Mesodermal cell (in vitro differentiated cells): Measurements from ENCODE around the gene EFTUD2.

Experiments used
- H3K27ac ChIP-seq: 2 replicates; pipeline ENCODE4 v1.7.0; 2013; ENCODE audit warnings: mild to moderate bottlenecking, low read depth, low read length, moderate library complexity; ENCODE audit not compliant: severe bottlenecking
- H3K36me3 ChIP-seq: 2 replicates; pipeline ENCODE4 v1.7.1; 2013; ENCODE audit warnings: mild to moderate bottlenecking, low read length, moderate library complexity; ENCODE audit not compliant: control insufficient read depth, insufficient read depth
- H3K4me1 ChIP-seq: one replicate; pipeline ENCODE4 v1.7.1; 2013; ENCODE audit warnings: mild to moderate bottlenecking, low read length; ENCODE audit not compliant: insufficient read depth, control insufficient read depth, poor library complexity, severe bottlenecking
- H3K4me3 ChIP-seq: 2 replicates; pipeline ENCODE4 v1.7.0; 2013; ENCODE audit warnings: low read length, control low read depth, mild to moderate bottlenecking; ENCODE audit not compliant: insufficient read depth, poor library complexity, severe bottlenecking; ENCODE audit errors: extremely low read depth
- H3K9me3 ChIP-seq: 2 replicates; pipeline ENCODE4 v1.7.1; 2013; ENCODE audit warnings: mild to moderate bottlenecking, low read length, moderate library complexity; ENCODE audit not compliant: control insufficient read depth
- WGBS, 2 experiments: methylation state at CpG; one replicate each; pipeline ENCODE4 v1.1.5; 2013; ENCODE audit warnings: missing lambda C conversion rate in 2 of 2; ENCODE audit not compliant: insufficient coverage in 2 of 2; 5-methylcytosine and 5-hydroxymethylcytosine counted together

Gene EFTUD2

GRCh38 chr17:44933824-44934744 is 34.8 kb upstream of the EFTUD2 start:
- H3K9me3 ChIP-seq = peaks cover 3% of the 10 kb centered on the region
- no peaks in the 10 kb centered on the region for H3K4me1 ChIP-seq
- no peak overlapping the region for H3K4me3 ChIP-seq
- no peak overlapping the region for H3K27ac ChIP-seq
- peaks cover 82% of the 10 kb centered on the region for H3K36me3 ChIP-seq
- WGBS, 2 experiments = 96 to 99% methylated on average over 31 to 32 of the region's 34 CpGs

DNA sequence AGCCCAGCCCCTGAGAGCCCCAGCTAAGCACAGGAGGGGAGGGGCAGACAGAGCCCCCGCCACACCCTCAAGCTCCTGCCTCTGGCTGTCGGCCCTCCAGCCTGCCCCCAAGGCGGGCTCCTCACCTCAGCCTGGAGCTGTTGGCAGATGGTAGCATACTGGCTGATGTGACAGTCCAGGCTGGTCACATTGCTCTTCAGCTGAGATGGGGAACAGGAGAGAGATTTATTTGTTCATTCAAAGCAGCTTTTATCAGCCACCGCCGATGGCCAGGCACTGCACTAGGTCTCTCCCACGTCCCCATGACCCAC is 33.5 kb upstream of the EFTUD2 start:
- Histone ChIP-seq H3K27ac (no peak overlapping the region), H3K4me1 (no peaks in the 10 kb centered on the region), H3K4me3 (no peak overlapping the region), H3K36me3 (peaks cover 83% of the 10 kb centered on the region), H3K9me3 (no peaks in the 10 kb centered on the region)
- 92 to 96% methylated on average over 3 to 6 of the region's 6 CpGs for whole genome bisulfite sequencing, 2 experiments

GRCh38 chr17:44932096-44932786 is 33.0 kb upstream of the EFTUD2 start:
- Histone ChIP-seq H3K4me3 (no peak overlapping the region), H3K36me3 (peaks cover 87% of the 10 kb centered on the region), H3K27ac (no peak overlapping the region), H3K4me1 (no peaks in the 10 kb centered on the region), H3K9me3 (no peaks in the 10 kb centered on the region)
- 95 to 100% methylated on average over 6 to 8 of the region's 8 CpGs for WGBS, 2 experiments

DNA sequence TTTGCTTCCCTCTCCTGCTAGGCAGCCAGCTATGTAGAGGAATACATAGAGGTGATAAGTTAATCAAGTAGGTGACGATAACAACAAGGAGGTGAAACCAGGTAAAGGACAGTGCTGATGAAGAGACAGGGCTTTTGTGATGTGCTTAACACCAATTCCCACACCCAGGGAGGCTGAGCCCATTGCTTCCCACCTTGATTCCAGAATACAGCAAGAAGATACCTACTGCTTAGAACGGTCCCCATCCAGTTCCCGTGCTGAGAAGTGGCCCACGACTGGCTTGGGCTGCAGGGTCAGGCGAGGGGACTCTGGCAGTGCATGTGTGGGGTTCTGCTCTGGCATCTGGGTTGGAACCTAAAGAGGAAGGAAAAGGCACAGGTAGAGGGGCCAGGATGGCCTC is 32.1 kb upstream of the EFTUD2 start:
- H3K4me3 ChIP-seq = no peak overlapping the region
- H3K27ac ChIP-seq = no peak overlapping the region
- 89 to 95% methylated on average over 4 of the region's 5 CpGs for WGBS, 2 experiments
- H3K9me3 ChIP-seq = no peaks in the 10 kb centered on the region
- no peaks in the 10 kb centered on the region for H3K4me1 ChIP-seq
- H3K36me3 ChIP-seq = peaks cover 96% of the 10 kb centered on the region

DNA sequence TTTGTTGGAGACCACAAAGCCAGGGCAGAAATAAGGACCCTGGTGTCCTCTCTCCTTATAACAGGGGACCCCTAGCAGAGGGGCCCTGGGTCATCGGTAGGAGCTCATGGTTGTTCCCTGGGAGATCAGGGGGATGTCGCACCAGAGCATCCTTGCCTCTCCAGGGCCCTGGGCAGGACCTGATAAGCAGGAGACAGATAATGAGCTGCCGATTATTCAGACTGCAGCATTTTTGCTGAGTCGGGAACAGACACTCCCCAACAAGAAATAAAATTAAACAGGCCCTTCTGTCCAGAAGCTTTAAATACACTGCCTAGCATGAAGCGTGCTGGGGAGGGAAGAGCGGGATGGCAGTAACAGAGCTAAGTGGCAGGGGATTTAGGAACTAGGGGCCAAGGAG is 31.4 kb upstream of the EFTUD2 start:
- Histone ChIP-seq H3K4me3 (no peak overlapping the region), H3K9me3 (no peaks in the 10 kb centered on the region), H3K27ac (no peak overlapping the region), H3K4me1 (no peaks in the 10 kb centered on the region), H3K36me3 (peaks cover 96% of the 10 kb centered on the region)
- WGBS, 2 experiments = 89 to 94% methylated on average over 4 of the region's 6 CpGs

- WGBS, 2 experiments = 87 to 97% methylated on average over 7 of the region's 7 CpGs
- no peaks in the 10 kb centered on the region for H3K4me1 ChIP-seq
- no peak overlapping the region for H3K4me3 ChIP-seq
- peaks cover 81% of the 10 kb centered on the region for H3K36me3 ChIP-seq
- no peak overlapping the region for H3K27ac ChIP-seq
- no peaks in the 10 kb centered on the region for H3K9me3 ChIP-seq
Observed at GRCh38 chr17:44928950-44929720, 29.9 kb upstream of the EFTUD2 start.

DNA sequence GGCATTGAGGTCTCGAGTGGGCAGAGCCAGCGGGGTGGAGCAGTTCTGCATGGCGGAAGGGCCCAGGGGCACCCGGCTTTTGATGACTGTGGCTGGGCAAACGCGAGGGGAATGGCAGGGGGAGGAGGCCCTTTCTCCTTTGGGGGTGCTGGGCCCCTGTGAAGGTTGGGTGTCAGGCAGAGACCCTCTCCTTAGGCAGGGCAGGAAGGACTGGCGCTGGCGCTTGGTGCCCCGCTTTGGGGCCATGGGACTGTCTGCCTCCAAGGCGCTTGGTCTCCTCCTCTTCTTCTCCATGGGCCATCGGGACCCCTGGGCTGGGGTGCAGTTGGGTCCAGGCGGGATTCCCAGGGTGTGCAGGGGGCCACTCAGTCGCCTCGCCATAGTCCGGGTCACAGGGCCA is 28.9 kb upstream of the EFTUD2 start:
- Histone ChIP-seq H3K4me1 (no peaks in the 10 kb centered on the region), H3K36me3 (peaks cover 73% of the 10 kb centered on the region), H3K27ac (no peak overlapping the region), H3K9me3 (no peaks in the 10 kb centered on the region), H3K4me3 (no peak overlapping the region)
- 95 to 97% methylated on average over 10 to 15 of the region's 15 CpGs for WGBS, 2 experiments

- H3K27ac ChIP-seq = no peak overlapping the region
- no peaks in the 10 kb centered on the region for H3K9me3 ChIP-seq
- H3K4me1 ChIP-seq = no peaks in the 10 kb centered on the region
- peaks cover 69% of the 10 kb centered on the region for H3K36me3 ChIP-seq
- WGBS, 2 experiments = 100% methylated on average over 3 of the region's 3 CpGs
- no peak overlapping the region for H3K4me3 ChIP-seq
Observed at GRCh38 chr17:44927696-44928095, 28.5 kb upstream of the EFTUD2 start.

DNA sequence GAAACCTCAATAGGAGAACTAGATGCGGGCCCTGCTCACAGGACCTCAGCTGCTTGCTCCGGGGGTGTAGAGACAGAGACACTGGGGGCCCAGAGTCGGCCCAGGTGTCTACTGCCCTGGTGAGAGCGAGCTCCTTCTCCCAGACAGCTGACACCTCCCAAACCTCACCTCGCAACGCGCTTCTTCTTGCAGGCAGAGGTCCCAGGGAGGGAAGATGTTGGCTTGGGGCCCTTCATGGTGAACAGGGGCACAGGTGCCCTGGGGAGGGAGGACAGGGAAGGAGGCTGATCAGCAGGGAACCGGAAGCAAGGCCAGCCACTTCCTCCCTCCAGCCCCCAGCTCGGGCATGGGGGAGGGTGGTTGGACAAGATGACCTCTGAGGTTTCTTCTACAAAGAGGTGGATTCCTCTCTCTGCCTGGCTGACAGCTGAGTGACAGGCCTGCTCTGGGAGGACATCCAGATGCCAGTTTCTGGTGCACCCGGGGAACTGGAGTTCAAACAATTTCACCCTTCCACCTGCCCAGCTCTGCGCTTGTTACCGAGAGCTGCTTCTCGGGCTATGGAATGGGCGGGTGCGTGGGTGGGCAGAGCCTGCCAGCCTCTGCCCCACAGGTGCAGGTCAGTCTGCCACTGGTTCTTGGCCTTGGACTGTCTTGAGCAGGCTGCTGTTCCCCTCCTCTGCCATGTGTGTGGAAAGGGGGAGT is 27.7 kb upstream of the EFTUD2 start:
- H3K4me3 ChIP-seq = no peak overlapping the region
- no peaks in the 10 kb centered on the region for H3K4me1 ChIP-seq
- peaks cover 61% of the 10 kb centered on the region for H3K36me3 ChIP-seq
- 97 to 100% methylated on average over 6 to 8 of the region's 15 CpGs for WGBS, 2 experiments
- H3K9me3 ChIP-seq = no peaks in the 10 kb centered on the region
- H3K27ac ChIP-seq = no peak overlapping the region
